Mesenchymal stem cell (in vitro differentiated cells and primary cell): ENCODE results near the gene NKD2. TPM values are rescaled to one million over a fixed set of nuclear protein-coding genes. Genes with fewer than 3 reads are reported as not detected.

Source experiments
- DNase-seq: peaks from one replicate; pipeline ENCODE4 v3.0.0-alpha.2; 2013
- H2AFZ ChIP-seq: one replicate; pipeline ENCODE4 v1.6.1; 2013; ENCODE audit warnings: low read depth, mild to moderate bottlenecking, control low read depth, inconsistent platforms, low read length, moderate library complexity
- H2AK5ac ChIP-seq: 2 replicates; pipeline ENCODE4 v1.6.1; 2013; ENCODE audit warnings: low read length, moderate library complexity, mild to moderate bottlenecking, inconsistent platforms; ENCODE audit not compliant: severe bottlenecking
- H2BK120ac ChIP-seq: one replicate; pipeline ENCODE4 v1.6.1; 2013; ENCODE audit warnings: low read depth, mild to moderate bottlenecking, inconsistent platforms, low read length, moderate library complexity
- H2BK12ac ChIP-seq, 2 experiments: one replicate each; pipeline ENCODE4 v1.6.1; 2013; ENCODE audit warnings: inconsistent platforms in 2 of 2, low read length in 2 of 2, mild to moderate bottlenecking in 2 of 2, moderate library complexity in 2 of 2, control low read depth in 1 of 2
- H2BK15ac ChIP-seq: one replicate; pipeline ENCODE4 v1.6.1; 2013; ENCODE audit warnings: mild to moderate bottlenecking, low read depth, inconsistent platforms; ENCODE audit not compliant: poor library complexity, severe bottlenecking
- H2BK5ac ChIP-seq: 2 replicates; pipeline ENCODE4 v1.6.1; 2013; ENCODE audit warnings: low read depth, mild to moderate bottlenecking, low read length, control low read depth, inconsistent platforms; ENCODE audit not compliant: poor library complexity, severe bottlenecking
- H3K14ac ChIP-seq, 2 experiments: one replicate each; pipeline ENCODE4 v1.6.1; 2013; ENCODE audit warnings: inconsistent platforms in 2 of 2, low read length in 2 of 2, control low read depth in 1 of 2, mild to moderate bottlenecking in 1 of 2, moderate library complexity in 1 of 2
- H3K18ac ChIP-seq, 2 experiments: one replicate each; pipeline ENCODE4 v1.6.1; 2013; ENCODE audit warnings: inconsistent platforms in 2 of 2, low read length in 2 of 2, control low read depth in 1 of 2, low read depth in 1 of 2, mild to moderate bottlenecking in 1 of 2
- H3K23ac ChIP-seq, 2 experiments: one replicate each; pipeline ENCODE4 v1.6.1; 2013; ENCODE audit warnings: inconsistent platforms in 2 of 2, low read length in 2 of 2, mild to moderate bottlenecking in 2 of 2, moderate library complexity in 2 of 2, control low read depth in 1 of 2
- H3K27ac ChIP-seq: 2 replicates; pipeline ENCODE4 v1.5.1; 2013; ENCODE audit warnings: mild to moderate bottlenecking, moderate library complexity, low read length, control low read depth, inconsistent platforms; ENCODE audit not compliant: poor library complexity, severe bottlenecking
- H3K27me3 ChIP-seq, 2 experiments: 2 replicates each; pipeline versions ENCODE4 v1.6.1 to v1.7.0; 2013; ENCODE audit warnings: low read length in 2 of 2, mild to moderate bottlenecking in 2 of 2, moderate library complexity in 2 of 2, control low read depth in 1 of 2, inconsistent platforms in 1 of 2; ENCODE audit not compliant: control insufficient read depth in 1 of 2, insufficient read depth in 1 of 2
- H3K36me3 ChIP-seq, 2 experiments: 2 replicates each; pipeline versions ENCODE4 v1.6.1 to v1.7.0; 2013; ENCODE audit warnings: low read length in 2 of 2, control low read depth in 1 of 2, inconsistent platforms in 1 of 2, low read depth in 1 of 2, mild to moderate bottlenecking in 1 of 2; ENCODE audit not compliant: insufficient read depth in 2 of 2, control insufficient read depth in 1 of 2
- H3K4ac ChIP-seq, 2 experiments: one replicate each; pipeline ENCODE4 v1.6.1; 2013; ENCODE audit warnings: inconsistent platforms in 2 of 2, low read length in 2 of 2, mild to moderate bottlenecking in 2 of 2, moderate library complexity in 2 of 2, control low read depth in 1 of 2, low read depth in 1 of 2
- H3K4me1 ChIP-seq: 2 replicates; pipeline ENCODE4 v1.6.1; 2013; ENCODE audit warnings: low read depth, low read length, control low read depth; ENCODE audit not compliant: control insufficient read depth, insufficient read depth
- H3K4me2 ChIP-seq: 2 replicates; pipeline ENCODE4 v1.6.1; 2013; ENCODE audit warnings: low read length, mild to moderate bottlenecking, inconsistent platforms; ENCODE audit not compliant: poor library complexity, severe bottlenecking
- H3K4me3 ChIP-seq, 2 experiments: 2 replicates each; pipeline versions ENCODE4 v1.5.1 to v1.7.0; 2013; ENCODE audit warnings: low read length in 2 of 2, mild to moderate bottlenecking in 2 of 2, control low read depth in 1 of 2, low read depth in 1 of 2; ENCODE audit not compliant: insufficient read depth in 1 of 2
- H3K79me1 ChIP-seq: replicated peaks from 2 replicates; pipeline ENCODE4 v1.6.1; 2013; ENCODE audit warnings: mild to moderate bottlenecking, control low read depth, low read length, inconsistent platforms; ENCODE audit not compliant: poor library complexity, severe bottlenecking
- H3K9ac ChIP-seq: 2 replicates; pipeline ENCODE4 v1.7.0; 2013; ENCODE audit warnings: mild to moderate bottlenecking, low read length, moderate library complexity
- H3K9me3 ChIP-seq: 2 replicates; pipeline ENCODE4 v1.7.0; 2013; ENCODE audit warnings: mild to moderate bottlenecking, low read length; ENCODE audit not compliant: control insufficient read depth
- H4K8ac ChIP-seq: one replicate; pipeline ENCODE4 v1.6.1; 2013; ENCODE audit warnings: inconsistent platforms, mild to moderate bottlenecking, low read length, moderate library complexity
- H4K91ac ChIP-seq: one replicate; pipeline ENCODE4 v1.6.1; 2013; ENCODE audit warnings: mild to moderate bottlenecking, low read length, inconsistent platforms
- WGBS: methylation state at CpG from one replicate; pipeline ENCODE4 v1.1.7; 2013; ENCODE audit warnings: mixed read lengths; 5-methylcytosine and 5-hydroxymethylcytosine counted together
- small RNA-seq: library from polyadenylated mRNA; stranded (forward); fragments of <200 nt; extraction: miRNeasy Mini kit (QIAGEN cat#:217004); gene quantifications from one replicate; pipeline ENCODE3, GENCODE V24; 2013; ENCODE audit warnings: low read depth

Gene NKD2

GRCh38 chr5:1087428-1087827 is 78.8 kb downstream of the NKD2 start:
- Histone ChIP-seq H4K91ac (no peak overlapping the region), H3K14ac (no peak overlapping the region), H2BK120ac (no peak overlapping the region), H2BK12ac (no peak overlapping the region), H3K18ac (no peak overlapping the region), H3K4me3 (no peak overlapping the region), H2BK15ac (no peak overlapping the region), H2AFZ (no peak overlapping the region), H3K27ac (no peak overlapping the region), H3K9ac (no peak overlapping the region), H3K23ac (no peak overlapping the region), H2AK5ac (no peak overlapping the region), H3K36me3 (peaks cover 17 to 19% of the 10 kb centered on the region in 2 experiments), H3K79me1 (no peaks in the 10 kb centered on the region), H3K4me1 (peaks cover 4% of the 10 kb centered on the region), H3K27me3 (no peaks in the 10 kb centered on the region), H3K4ac (no peak overlapping the region), H4K8ac (no peak overlapping the region), H3K4me2 (no peak overlapping the region), H2BK5ac (no peak overlapping the region), H3K9me3 (no peaks in the 10 kb centered on the region)
- DNase-seq = no peak
- WGBS = 98% methylated on average over 21 of the region's 25 CpGs

GRCh38 chr5:1088031-1088430 is 79.4 kb downstream of the NKD2 start:
- Histone ChIP-seq H3K36me3 (peaks cover 17 to 19% of the 10 kb centered on the region in 2 experiments), H3K4me2 (no peak overlapping the region), H2BK15ac (no peak overlapping the region), H3K18ac (no peak overlapping the region), H3K23ac (no peak overlapping the region), H2BK12ac (no peak overlapping the region), H3K9ac (no peak overlapping the region), H3K27me3 (no peaks in the 10 kb centered on the region), H4K8ac (no peak overlapping the region), H3K79me1 (no peaks in the 10 kb centered on the region), H3K14ac (no peak overlapping the region), H3K9me3 (no peaks in the 10 kb centered on the region), H3K4me3 (peak overlapping the region in 1 of 2 experiments; percentile 17), H3K27ac (no peak overlapping the region), H2AFZ (no peak overlapping the region), H2BK120ac (no peak overlapping the region), H3K4me1 (peaks cover 4% of the 10 kb centered on the region), H4K91ac (no peak overlapping the region), H2BK5ac (no peak overlapping the region), H2AK5ac (no peak overlapping the region), H3K4ac (no peak overlapping the region)
- 97% methylated on average over 26 of the region's 26 CpGs for WGBS
- DNase-seq = no peak

Small RNA genes within 50 kb of the gene (small RNA-seq; reads per million reads assigned to genes)
- gene MIR4635 = not detected
